MM.1S (cell line): ENCODE data around the gene SLC16A9.

Experiments
- EZH2 ChIP-seq: fragments of 300-600 bp; sonication (generic); optimal IDR thresholded peaks from 2 replicates; pipeline ENCODE3; 2017; ENCODE audit warnings: low read depth, mild to moderate bottlenecking, antibody characterized with exemption, low read length, mixed read lengths
- EZH2phosphoT487 ChIP-seq: fragments of 300-600 bp; sonication (generic); IDR thresholded peaks from 2 replicates; pipeline ENCODE4 v1.6.1; 2018; ENCODE audit warnings: antibody characterized with exemption, low read length
- TF ChIP-seq, protein P1 (sequence below): fragments of 300-600 bp; sonication (generic); IDR thresholded peaks from 2 replicates; pipeline ENCODE4 v1.5.1; 2016; ENCODE audit warnings: antibody characterized with exemption, low read length, mixed read lengths

DNA sequence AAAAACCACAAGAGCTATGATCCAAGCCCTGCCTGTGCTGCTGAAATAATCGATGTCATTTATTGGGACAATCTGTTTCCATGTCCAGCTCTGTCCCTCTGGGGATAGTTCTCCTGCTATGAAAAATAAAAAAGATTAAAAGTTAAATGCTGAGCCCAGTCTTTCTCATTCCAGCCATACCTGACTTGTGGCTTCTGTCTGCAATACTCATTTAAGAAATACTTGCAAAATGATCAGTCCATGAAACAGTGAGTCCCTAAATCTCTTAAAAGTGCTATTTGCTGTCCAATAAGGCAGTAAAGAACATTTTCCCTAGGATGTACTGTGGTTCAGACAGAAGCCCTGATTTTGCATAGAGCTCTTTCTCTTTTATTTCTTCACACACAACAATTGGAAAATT is 91.7 kb downstream of the SLC16A9 start:
- TF ChIP-seq, protein P1, sequence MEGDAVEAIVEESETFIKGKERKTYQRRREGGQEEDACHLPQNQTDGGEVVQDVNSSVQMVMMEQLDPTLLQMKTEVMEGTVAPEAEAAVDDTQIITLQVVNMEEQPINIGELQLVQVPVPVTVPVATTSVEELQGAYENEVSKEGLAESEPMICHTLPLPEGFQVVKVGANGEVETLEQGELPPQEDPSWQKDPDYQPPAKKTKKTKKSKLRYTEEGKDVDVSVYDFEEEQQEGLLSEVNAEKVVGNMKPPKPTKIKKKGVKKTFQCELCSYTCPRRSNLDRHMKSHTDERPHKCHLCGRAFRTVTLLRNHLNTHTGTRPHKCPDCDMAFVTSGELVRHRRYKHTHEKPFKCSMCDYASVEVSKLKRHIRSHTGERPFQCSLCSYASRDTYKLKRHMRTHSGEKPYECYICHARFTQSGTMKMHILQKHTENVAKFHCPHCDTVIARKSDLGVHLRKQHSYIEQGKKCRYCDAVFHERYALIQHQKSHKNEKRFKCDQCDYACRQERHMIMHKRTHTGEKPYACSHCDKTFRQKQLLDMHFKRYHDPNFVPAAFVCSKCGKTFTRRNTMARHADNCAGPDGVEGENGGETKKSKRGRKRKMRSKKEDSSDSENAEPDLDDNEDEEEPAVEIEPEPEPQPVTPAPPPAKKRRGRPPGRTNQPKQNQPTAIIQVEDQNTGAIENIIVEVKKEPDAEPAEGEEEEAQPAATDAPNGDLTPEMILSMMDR: no peak
- TF ChIP-seq EZH2: no peak
- no peak for TF ChIP-seq EZH2phosphoT487
